Activated CD4-positive, alpha-beta T cell treated with anti-CD3 and anti-CD28 coated beads for 36 hours (primary cell): ENCODE data around the gene CGB2. TPM values are rescaled to one million over a fixed set of nuclear protein-coding genes. Genes with fewer than 3 reads are reported as not detected.
"Not testable (repeated sequence)": the region's sequence is repeated elsewhere in the genome, so short reads cannot be mapped to it uniquely, and the experiment has no call there.

ENCODE experiments used
- ATAC-seq: fragments of 200-7000 bp; cut with Tn5 transposase; one replicate; pipeline ENCODE4 v1.10.0; 2021; ENCODE audit warnings: mild to moderate bottlenecking, moderate library complexity
- CTCF ChIA-PET: fragments of 350-600 bp; sonication (Branson Sonifier 250); formaldehyde crosslinking; loops from one replicate; lab custom pipeline; 2021; ENCODE audit warnings: antibody characterized with exemption; lab: Charles Lee
- POLR2A ChIA-PET: fragments of 350-600 bp; sonication (Branson Sonifier 250); formaldehyde crosslinking; loops from one replicate; lab custom pipeline; 2021; ENCODE audit warnings: antibody characterized with exemption, inconsistent platforms; lab: Charles Lee
- DNase-seq: peaks from one replicate; pipeline ENCODE4 v3.0.0-alpha.2; 2020
- H3K27ac Mint-ChIP-seq: one replicate; pipeline ENCODE4 v1.8.0; 2021; ENCODE audit warnings: mixed read lengths
- H3K27me3 Mint-ChIP-seq: one replicate; pipeline ENCODE4 v1.8.0; 2021; ENCODE audit warnings: mixed read lengths
- H3K36me3 Mint-ChIP-seq: one replicate; pipeline ENCODE4 v1.8.0; 2021; ENCODE audit warnings: low read depth, mixed read lengths
- H3K4me1 Mint-ChIP-seq: one replicate; pipeline ENCODE4 v1.8.0; 2021; ENCODE audit warnings: mixed read lengths
- H3K4me3 Mint-ChIP-seq: one replicate; pipeline ENCODE4 v1.8.0; 2021; ENCODE audit warnings: mild to moderate bottlenecking, moderate library complexity, mixed read lengths
- H3K9me3 Mint-ChIP-seq: one replicate; pipeline ENCODE4 v1.8.0; 2021; ENCODE audit warnings: low read depth, mixed read lengths
- intact Hi-C, 2 experiments: fragments of 100-400 bp; cut with DNase I in 1 of 2; cut with micrococcal nuclease in 1 of 2; formaldehyde crosslinking; loops; one replicate each; pipeline versions ENCODE4 v1.14.2 to v1.15.1; 2022 to 2024; cut with DNase I, micrococcal nuclease
- total RNA-seq, 2 experiments: library from RNA; stranded (reverse); gene quantifications; one replicate each; pipeline ENCODE4 v1.2.3, GENCODE V29; 2021

The CGB2 gene
- under 1 TPM in 1 of 2 experiments, not detected in 1; 0.43 TPM for total RNA-seq

DNA sequence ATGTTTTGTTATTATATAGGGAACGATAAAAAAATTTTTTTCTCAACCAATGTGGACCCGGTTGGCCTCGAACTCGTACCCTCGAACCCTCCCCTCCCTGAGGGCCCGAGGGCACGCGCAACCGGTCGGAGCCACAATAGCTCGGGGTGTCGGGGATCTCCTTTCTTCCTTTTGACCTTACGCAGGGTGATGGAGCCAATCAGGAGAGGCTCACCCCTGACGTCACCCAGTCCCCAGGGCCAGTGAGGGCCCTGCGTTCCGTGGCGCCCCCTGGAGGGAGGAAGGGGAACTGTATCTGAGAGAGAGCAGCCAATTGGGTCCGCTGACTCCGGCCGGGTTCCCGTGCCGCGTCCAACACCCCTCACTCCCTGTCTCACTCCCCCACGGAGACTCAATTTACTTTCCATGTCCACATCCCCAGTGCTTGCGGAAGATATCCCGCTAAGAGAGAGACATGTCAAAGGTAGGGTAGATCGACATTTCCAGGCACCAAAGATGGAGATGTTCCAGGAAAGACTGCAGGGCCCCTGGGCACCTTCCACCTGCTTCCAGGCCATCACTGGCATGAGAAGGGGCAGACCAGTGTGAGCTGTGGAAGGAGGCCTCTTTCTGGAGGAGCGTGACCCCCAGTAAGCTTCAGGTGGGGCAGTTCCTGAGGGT, at the start of gene CGB2:
Gene CGB2, plus strand, starts transcription at position 249 of the 660 bp plus-strand sequence. Its CDS starts 206 bp downstream, at position 455.
- CTCF ChIA-PET: interaction anchor here (0.6 to 1.0 kb wide), 2 partner anchors 33 to 177 kb away, joined by 3 to 6 read pairs; no protein-coding TSS in a partner anchor
- H3K27me3 Mint-ChIP-seq, H3K4me1 Mint-ChIP-seq, POLR2A ChIA-PET, H3K9me3 Mint-ChIP-seq, H3K36me3 Mint-ChIP-seq: not testable (repeated sequence)
- DNase-seq (peak; percentile 93), ATAC-seq (peak; percentile 96)
- peak within 1 kb of the TSS; percentile 55 for H3K4me3 Mint-ChIP-seq
- intact Hi-C loops: loop anchor here in 1 of 2 experiments (1.0 kb wide), 1 partner anchor 38 kb away; the partner anchor contains the start of genes GYS1 and RUVBL2
- peak within 1 kb of the TSS; percentile 31 for H3K27ac Mint-ChIP-seq

DNA sequence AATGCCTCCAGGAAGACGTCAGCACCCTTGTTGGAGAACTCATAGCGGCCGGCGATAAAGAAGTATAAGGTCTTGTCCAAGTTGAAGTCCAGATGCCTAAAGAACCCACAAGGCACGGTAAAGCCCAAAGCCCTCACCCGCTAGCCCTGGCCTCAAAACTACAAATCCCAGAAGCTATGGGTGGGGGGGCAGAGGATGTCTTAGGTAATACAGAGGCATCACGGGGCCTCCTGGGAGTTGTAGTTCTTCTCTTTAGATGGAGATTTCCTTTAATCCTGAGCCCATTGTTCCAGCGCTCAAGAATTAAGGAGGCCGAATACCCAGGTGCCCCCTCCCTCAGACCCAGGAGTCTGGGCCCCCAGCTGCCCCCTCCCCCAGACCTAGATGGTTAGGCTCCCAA, 49.4 kb upstream of the CGB2 start:
- ChIA-PET POLR2A (no interaction called here), CTCF (interaction anchor here (2.2 kb wide), 1 partner anchor 11 kb away, joined by 11 read pairs; the partner anchor contains the start of genes GYS1 and RUVBL2)
- Mint-ChIP-seq H3K27me3 (no peaks in the 10 kb centered on the region), H3K36me3 (peaks cover 30% of the 10 kb centered on the region), H3K4me1 (peaks cover 8% of the 10 kb centered on the region), H3K9me3 (no peaks in the 10 kb centered on the region), H3K4me3 (no peak overlapping the region), H3K27ac (no peak overlapping the region)
- DNase-seq (no peak), ATAC-seq (no peak)
- intact Hi-C loops: no loop called here

DNA sequence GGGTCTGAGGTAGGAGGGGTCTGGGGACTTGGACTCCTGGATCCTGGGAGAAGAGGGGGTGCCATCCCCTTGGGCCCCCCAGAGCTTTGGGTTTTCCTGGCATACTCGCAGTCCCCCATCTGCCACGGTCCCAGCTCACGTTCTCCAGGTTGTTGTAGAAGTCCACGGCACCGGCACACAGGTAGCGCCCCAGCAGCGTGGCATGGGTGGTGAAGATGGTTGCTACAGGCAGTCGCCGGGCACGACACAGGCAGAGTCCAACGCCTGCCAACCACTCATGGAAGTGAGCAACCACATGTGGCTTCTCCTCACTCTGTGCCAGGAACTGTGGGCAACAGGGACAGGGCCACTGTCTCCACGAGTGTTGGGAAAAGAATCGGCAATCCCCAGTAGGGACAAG, 46.0 kb upstream of the CGB2 start:
- H3K27ac Mint-ChIP-seq: no peak overlapping the region
- POLR2A ChIA-PET: no interaction called here
- CTCF ChIA-PET: interaction anchor here (0.6 to 2.0 kb wide), 3 partner anchors 8 to 213 kb away, joined by 3 to 6 read pairs (median 4); no protein-coding TSS in a partner anchor
- H3K4me1 Mint-ChIP-seq: peaks cover 18% of the 10 kb centered on the region
- no peak for ATAC-seq
- H3K9me3 Mint-ChIP-seq: no peaks in the 10 kb centered on the region
- intact Hi-C loops: no loop called here
- H3K36me3 Mint-ChIP-seq: peaks cover 42% of the 10 kb centered on the region
- H3K27me3 Mint-ChIP-seq: no peaks in the 10 kb centered on the region
- H3K4me3 Mint-ChIP-seq: no peak overlapping the region
- no peak for DNase-seq

DNA sequence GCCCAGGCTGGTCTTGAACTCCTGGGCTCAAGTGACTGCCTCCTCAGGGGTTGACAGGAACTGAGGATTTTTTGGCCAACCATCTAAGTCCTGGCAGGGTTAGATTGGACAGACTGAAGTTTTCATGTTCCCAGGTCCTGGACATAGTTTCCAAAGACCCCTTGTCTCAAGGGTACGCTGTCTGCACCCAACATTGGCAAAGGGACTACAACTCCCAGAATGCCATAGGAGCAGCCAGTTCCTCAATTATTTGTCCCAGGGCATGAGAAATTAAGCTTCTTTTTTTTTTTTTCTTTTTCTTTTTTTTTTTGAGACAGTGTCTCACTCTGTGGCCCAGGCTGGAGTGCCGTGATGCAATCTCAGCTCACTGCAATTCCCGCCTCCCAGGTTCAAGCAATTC, 45.5 kb upstream of the CGB2 start:
- peaks cover 43% of the 10 kb centered on the region for H3K36me3 Mint-ChIP-seq
- intact Hi-C loops: no loop called here
- POLR2A ChIA-PET: no interaction called here
- DNase-seq (no peak), ATAC-seq (no peak)
- H3K27ac Mint-ChIP-seq: no peak overlapping the region
- H3K4me1 Mint-ChIP-seq: peaks cover 23% of the 10 kb centered on the region
- no peaks in the 10 kb centered on the region for H3K9me3 Mint-ChIP-seq
- CTCF ChIA-PET: interaction anchor here (0.7 to 2.0 kb wide), 3 partner anchors 9 to 169 kb away, joined by 3 to 6 read pairs (median 5); partner anchors contain the start of gene HRC
- no peak overlapping the region for H3K4me3 Mint-ChIP-seq
- no peaks in the 10 kb centered on the region for H3K27me3 Mint-ChIP-seq

DNA sequence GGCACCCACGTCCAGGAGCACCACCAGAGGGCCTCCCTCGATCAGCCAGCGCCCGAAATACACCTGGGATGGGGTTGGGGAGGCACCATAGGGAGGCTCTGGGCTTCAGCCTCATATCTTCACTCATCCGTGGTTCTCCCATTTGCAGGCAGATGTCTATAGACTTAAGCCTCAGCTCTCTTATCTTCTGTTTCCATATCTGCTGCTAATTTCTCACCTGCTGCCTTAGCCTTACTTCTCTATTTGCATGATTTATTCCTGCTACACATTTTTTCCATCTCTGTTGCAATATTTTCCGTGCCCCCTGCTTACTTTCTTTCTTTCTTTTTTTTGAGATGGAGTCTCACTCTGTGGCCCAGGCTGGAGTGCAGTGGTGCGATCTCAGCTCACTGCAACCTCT, 44.4 kb upstream of the CGB2 start:
- POLR2A ChIA-PET: interaction anchor here (0.6 to 0.9 kb wide), 2 partner anchors 101 to 107 kb away, joined by 3 to 5 read pairs; no protein-coding TSS in a partner anchor
- H3K27ac Mint-ChIP-seq: peak overlapping the region; percentile 53

DNA sequence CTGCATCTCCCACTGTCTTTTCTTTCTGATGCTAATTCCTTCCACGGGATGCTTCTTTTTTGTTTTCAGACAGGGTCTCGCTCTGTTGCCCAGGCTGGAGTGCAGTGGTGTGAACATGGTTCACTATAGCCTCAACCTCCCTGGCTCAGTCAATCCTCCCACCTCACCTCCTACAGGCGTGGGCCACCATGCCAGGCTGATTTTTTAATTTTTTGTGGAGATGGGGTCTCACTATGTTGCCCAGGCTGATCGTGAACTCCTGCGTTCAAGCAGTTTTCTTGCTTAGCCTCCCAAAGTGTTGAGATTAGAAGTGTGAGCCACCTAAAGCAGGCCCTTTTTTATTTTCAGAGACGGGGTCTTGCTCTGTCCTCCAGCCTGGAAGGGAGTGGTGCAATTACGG, 43.4 kb upstream of the CGB2 start:
- ATAC-seq: no peak
- Mint-ChIP-seq H3K4me1 (peaks cover 30% of the 10 kb centered on the region), H3K9me3 (no peaks in the 10 kb centered on the region), H3K4me3 (no peak overlapping the region), H3K27ac (peak overlapping the region; percentile 20), H3K27me3 (no peaks in the 10 kb centered on the region), H3K36me3 (peaks cover 36% of the 10 kb centered on the region)
- POLR2A ChIA-PET: no interaction called here
- DNase-seq: no peak
- intact Hi-C loops: no loop called here
- CTCF ChIA-PET: no interaction called here

More for the DNA sequence above, 44.4 kb upstream of the CGB2 start:
- no peaks in the 10 kb centered on the region for H3K27me3 Mint-ChIP-seq
- H3K4me3 Mint-ChIP-seq: no peak overlapping the region
- intact Hi-C loops: no loop called here
- peak; percentile 38 for ATAC-seq
- DNase-seq: no peak
- H3K36me3 Mint-ChIP-seq: peaks cover 38% of the 10 kb centered on the region
- CTCF ChIA-PET: interaction anchor here (0.6 to 2.0 kb wide), 4 partner anchors 10 to 21 kb away, joined by 3 to 6 read pairs (median 4); no protein-coding TSS in a partner anchor
- no peaks in the 10 kb centered on the region for H3K9me3 Mint-ChIP-seq
- peaks cover 29% of the 10 kb centered on the region for H3K4me1 Mint-ChIP-seq

DNA sequence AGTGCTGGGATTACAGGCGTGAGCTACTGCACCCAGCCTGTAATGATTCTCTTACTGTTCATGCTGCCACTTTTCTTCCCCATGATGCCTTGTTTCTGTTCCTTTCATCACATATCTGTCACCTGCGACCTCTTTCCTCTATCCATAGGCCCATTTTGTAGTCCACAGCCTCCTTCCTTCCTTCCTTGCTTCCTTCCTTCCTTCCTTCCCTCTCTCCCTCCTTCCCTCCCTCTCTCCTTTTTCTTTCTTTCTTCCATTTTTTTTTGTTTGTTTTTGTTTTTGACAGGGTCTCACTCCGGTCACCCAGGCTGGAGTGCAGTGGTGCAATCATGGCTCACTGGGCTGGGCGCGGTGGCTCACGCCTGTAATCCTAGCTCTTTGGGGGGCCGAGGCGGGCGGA, 42.8 kb upstream of the CGB2 start:
- Mint-ChIP-seq H3K4me3 (no peak overlapping the region), H3K27me3 (no peaks in the 10 kb centered on the region), H3K4me1 (peaks cover 33% of the 10 kb centered on the region), H3K9me3 (no peaks in the 10 kb centered on the region), H3K27ac (no peak overlapping the region), H3K36me3 (peaks cover 37% of the 10 kb centered on the region)
- intact Hi-C loops: no loop called here
- CTCF ChIA-PET: interaction anchor here (0.7 to 1.6 kb wide), 2 partner anchors 18 to 98 kb away, joined by 3 to 4 read pairs; no protein-coding TSS in a partner anchor
- ATAC-seq (no peak), DNase-seq (no peak)
- POLR2A ChIA-PET: no interaction called here

DNA sequence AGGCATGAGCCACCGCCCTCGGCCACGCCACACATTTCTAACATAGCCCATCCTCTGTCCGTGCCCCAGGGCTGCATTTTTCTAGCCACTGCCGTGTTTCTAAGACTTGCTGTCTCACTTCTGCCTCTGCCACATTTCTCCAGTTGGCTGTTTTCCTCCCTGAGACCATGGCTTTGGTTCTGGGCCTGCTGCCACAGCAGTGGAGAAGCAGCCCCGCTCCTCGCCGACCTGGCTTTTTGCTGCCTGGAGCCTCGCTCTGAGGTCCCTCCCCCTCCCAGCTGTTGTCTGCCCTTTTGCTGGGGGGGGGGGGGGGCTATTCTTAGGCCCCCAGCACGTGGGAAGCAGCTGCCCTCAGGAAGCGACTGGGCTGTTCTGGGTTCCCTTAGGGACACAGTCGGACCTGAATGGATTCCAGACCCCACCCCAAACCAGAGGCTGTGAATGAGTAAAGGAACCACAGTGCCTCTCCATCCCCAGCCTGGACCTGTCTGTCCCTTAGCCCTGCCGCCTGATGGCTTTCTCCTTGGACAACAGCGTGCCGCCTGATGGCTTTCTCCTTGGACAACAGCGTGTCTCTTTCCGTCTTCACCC, 41.9 kb upstream of the CGB2 start:
- H3K4me3 Mint-ChIP-seq: no peak overlapping the region
- H3K36me3 Mint-ChIP-seq: peaks cover 40% of the 10 kb centered on the region
- ChIA-PET CTCF (interaction anchor here (0.7 to 1.6 kb wide), 3 partner anchors 9 to 98 kb away, joined by 3 to 4 read pairs (median 3); no protein-coding TSS in a partner anchor), POLR2A (no interaction called here)
- no peaks in the 10 kb centered on the region for H3K27me3 Mint-ChIP-seq
- intact Hi-C loops: loop anchor here (5.0 to 10.0 kb wide), 4 partner anchors 155 to 688 kb away; partner anchors contain the start of genes EMP3 (in 1 of the 2), PRMT1 (in 1 of the 2) and PRR12 (in 1 of the 2)
- H3K4me1 Mint-ChIP-seq: peaks cover 41% of the 10 kb centered on the region
- no peak for ATAC-seq
- no peak for DNase-seq
- H3K9me3 Mint-ChIP-seq: no peaks in the 10 kb centered on the region
- peak overlapping the region; percentile 64 for H3K27ac Mint-ChIP-seq

DNA sequence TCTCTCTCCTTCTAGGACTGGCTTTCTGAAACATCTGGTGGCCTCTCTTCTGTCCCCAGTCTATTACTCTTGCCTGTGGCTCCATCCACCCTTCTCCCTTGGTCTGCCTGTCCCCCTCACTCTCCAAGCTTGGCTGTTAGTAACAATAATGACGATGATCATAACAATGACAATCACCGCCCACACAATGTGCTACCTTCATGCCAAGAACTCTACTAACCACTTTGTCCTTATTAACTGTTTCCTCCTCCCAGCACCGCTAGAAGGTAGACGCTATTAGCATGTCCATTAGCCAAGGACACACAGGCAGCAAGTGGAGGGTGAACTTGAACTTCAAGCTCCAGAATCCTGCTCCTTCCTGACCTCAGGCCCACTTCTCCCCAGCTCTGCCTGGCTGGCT, 41.3 kb upstream of the CGB2 start:
- ChIA-PET CTCF (interaction anchor here (1.6 kb wide), 1 partner anchor 20 kb away, joined by 4 read pairs; no protein-coding TSS in a partner anchor), POLR2A (no interaction called here)
- Mint-ChIP-seq H3K27ac (peak overlapping the region; percentile 64), H3K9me3 (no peaks in the 10 kb centered on the region), H3K4me1 (peaks cover 47% of the 10 kb centered on the region), H3K27me3 (no peaks in the 10 kb centered on the region), H3K36me3 (peaks cover 43% of the 10 kb centered on the region), H3K4me3 (peak overlapping the region; percentile 3)
- intact Hi-C loops: loop anchor here (5.0 to 10.0 kb wide), 4 partner anchors 154 to 687 kb away; partner anchors contain the start of genes EMP3 (in 1 of the 2), PRMT1 (in 1 of the 2) and PRR12 (in 1 of the 2)
- DNase-seq (no peak), ATAC-seq (no peak)

DNA sequence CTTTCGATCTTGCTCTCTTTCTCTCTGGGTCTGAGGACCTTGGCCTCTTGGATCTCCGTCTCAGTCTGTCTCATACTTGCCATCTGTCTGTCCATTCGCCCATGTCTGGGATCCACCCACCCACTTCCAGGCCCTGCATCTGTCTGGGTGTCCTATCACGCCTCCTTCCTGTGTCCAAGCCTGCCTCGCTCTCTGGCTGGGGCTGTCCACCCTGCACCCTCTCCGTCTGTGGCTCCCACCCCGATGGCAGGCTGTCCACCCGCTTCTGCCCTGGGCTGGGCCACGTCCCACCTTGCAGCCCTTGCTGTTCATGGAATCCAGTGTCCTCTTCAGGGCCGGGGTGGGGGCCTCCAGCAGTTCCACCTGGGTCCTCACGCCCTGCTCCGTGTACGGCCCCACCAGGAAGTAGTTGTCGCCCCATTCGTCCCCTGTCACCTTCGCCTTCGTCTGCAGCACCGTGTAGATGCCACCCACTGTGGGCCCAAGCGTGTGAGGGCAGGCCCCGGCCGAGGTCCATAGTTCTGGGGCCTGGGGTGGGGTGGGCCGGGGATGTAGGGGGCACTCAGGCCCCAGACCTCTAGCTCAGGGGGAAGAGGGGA, 40.6 kb upstream of the CGB2 start:
- H3K4me1 Mint-ChIP-seq: peaks cover 51% of the 10 kb centered on the region

More for the DNA sequence above, 40.6 kb upstream of the CGB2 start:
- Mint-ChIP-seq H3K36me3 (peaks cover 39% of the 10 kb centered on the region), H3K9me3 (no peaks in the 10 kb centered on the region), H3K4me3 (no peak overlapping the region), H3K27ac (no peak overlapping the region), H3K27me3 (no peaks in the 10 kb centered on the region)
- POLR2A ChIA-PET: interaction anchor here (0.6 kb wide), 1 partner anchor 179 kb away, joined by 6 read pairs; no protein-coding TSS in a partner anchor
- intact Hi-C loops: loop anchor here (5.0 to 10.0 kb wide), 4 partner anchors 154 to 686 kb away; partner anchors contain the start of genes EMP3 (in 1 of the 2), PRMT1 (in 1 of the 2) and PRR12 (in 1 of the 2)
- ATAC-seq (no peak), DNase-seq (no peak)
- CTCF ChIA-PET: interaction anchor here (0.9 to 3.4 kb wide), 2 partner anchors 13 to 20 kb away, joined by 3 to 45 read pairs; no protein-coding TSS in a partner anchor
